ENCODE results near the gene THSD4. TPM values are rescaled to one million over a fixed set of nuclear protein-coding genes. Genes with fewer than 3 reads are reported as not detected.

THSD4 gene
- polyA plus RNA-seq, 4 donors: 27.2 to 96.3 (median 39.5) TPM

- DNase-seq (ENCODE audit: low read depth in 4 of 4, low spot score in 3 of 4): peak in 1 of 4 donors; percentile 8
Measured at GRCh38 chr15:71180986-71181853, 65.9 kb downstream of the THSD4 start.

- no peak for DNase-seq (ENCODE audit: low read depth in 4 of 4, low spot score in 3 of 4)
Measured at GRCh38 chr15:71182522-71182921, 67.3 kb downstream of the THSD4 start.

- no peak for DNase-seq (ENCODE audit: low read depth in 4 of 4, low spot score in 3 of 4)
Measured at GRCh38 chr15:71183063-71183462, 67.8 kb downstream of the THSD4 start.

- DNase-seq (ENCODE audit: low read depth in 4 of 4, low spot score in 3 of 4): no peak
Measured at GRCh38 chr15:71185706-71186105, 70.4 kb downstream of the THSD4 start.

- no peak for DNase-seq (ENCODE audit: low read depth in 4 of 4, low spot score in 3 of 4)
Measured at GRCh38 chr15:71186267-71186666, 71.0 kb downstream of the THSD4 start.

- DNase-seq (ENCODE audit: low read depth in 4 of 4, low spot score in 3 of 4): no peak
Measured at GRCh38 chr15:71187078-71187477, 71.8 kb downstream of the THSD4 start.

GRCh38 chr15:71187526-71187925, 72.3 kb downstream of the THSD4 start:
- DNase-seq (ENCODE audit: low read depth in 4 of 4, low spot score in 3 of 4): no peak

GRCh38 chr15:71189718-71190117, 74.4 kb downstream of the THSD4 start:
- no peak for DNase-seq (ENCODE audit: low read depth in 4 of 4, low spot score in 3 of 4)

- DNase-seq (ENCODE audit: low read depth in 4 of 4, low spot score in 3 of 4): no peak
Measured at GRCh38 chr15:71191296-71191695, 76.0 kb downstream of the THSD4 start.

- DNase-seq (ENCODE audit: low read depth in 4 of 4, low spot score in 3 of 4): no peak
Measured at GRCh38 chr15:71192816-71193215, 77.5 kb downstream of the THSD4 start.

GRCh38 chr15:71194286-71194685, 79.0 kb downstream of the THSD4 start:
- DNase-seq (ENCODE audit: low read depth in 4 of 4, low spot score in 3 of 4): no peak

- no peak for DNase-seq (ENCODE audit: low read depth in 4 of 4, low spot score in 3 of 4)
Measured at GRCh38 chr15:71195242-71195641, 80.0 kb downstream of the THSD4 start.

- DNase-seq (ENCODE audit: low read depth in 4 of 4, low spot score in 3 of 4): no peak
Measured at GRCh38 chr15:71197620-71198019, 82.3 kb downstream of the THSD4 start.

- no peak for DNase-seq (ENCODE audit: low read depth in 4 of 4, low spot score in 3 of 4)
Measured at GRCh38 chr15:71198846-71199245, 83.6 kb downstream of the THSD4 start.

GRCh38 chr15:71199384-71200351, 84.4 kb downstream of the THSD4 start:
- DNase-seq (ENCODE audit: low read depth in 4 of 4, low spot score in 3 of 4): no peak

GRCh38 chr15:71201477-71201876, 86.2 kb downstream of the THSD4 start:
- DNase-seq (ENCODE audit: low read depth in 4 of 4, low spot score in 3 of 4): peak in 2 of 4 donors; percentile 30 to 39

- no peak for DNase-seq (ENCODE audit: low read depth in 4 of 4, low spot score in 3 of 4)
Measured at GRCh38 chr15:71202712-71203111, 87.4 kb downstream of the THSD4 start.

GRCh38 chr15:71203586-71204474, 88.6 kb downstream of the THSD4 start:
- no peak for DNase-seq (ENCODE audit: low read depth in 4 of 4, low spot score in 3 of 4)

GRCh38 chr15:71207141-71207540, 91.9 kb downstream of the THSD4 start:
- DNase-seq (ENCODE audit: low read depth in 4 of 4, low spot score in 3 of 4): no peak

- DNase-seq (ENCODE audit: low read depth in 4 of 4, low spot score in 3 of 4): no peak
Measured at GRCh38 chr15:71212146-71212545, 96.9 kb downstream of the THSD4 start.
